ENCODE data around the gene TMEM259. TPM values are rescaled to one million over a fixed set of nuclear protein-coding genes. Genes with fewer than 3 reads are reported as not detected.

TMEM259 gene
- total and polyA plus RNA-seq, 2 donors (not counting 1 experiment from before 2014, with no cell fraction given): 373 to 607 TPM

- H3K9ac ChIP-seq (ENCODE audit: low read length): no peak overlapping the region
- 3% methylated on average over 72 of the region's 73 CpGs for WGBS (ENCODE audit: insufficient coverage)
- no peak overlapping the region for H3K27ac Mint-ChIP-seq
Observed at GRCh38 chr19:1000591-1001537, 20.1 kb downstream of the TMEM259 start.

More at GRCh38 chr19:1000591-1001537, 20.1 kb downstream of the TMEM259 start:
- intact Hi-C loops (cut with micrococcal nuclease): loop anchor here (1.0 kb wide), 2 partner anchors 17 to 80 kb away; partner anchors contain the start of gene WDR18
- TF ChIP-seq CTCF (IDR thresholded peaks at IDR 0.05) (no peak), EZH2 (IDR thresholded peaks at IDR 0.05; ENCODE audit: borderline replicate concordance, insufficient read depth, low read depth, low read length, poor library complexity, severe bottlenecking) (peak; percentile 37)
- peaks cover 0 to 64% (median 32%) of the 10 kb centered on the region in 4 experiments for H3K27me3 ChIP-seq (replicated peaks in 1 of 4; ENCODE audit: control extremely low read depth in 1 of 4, control insufficient read depth in 3 of 4, insufficient read depth in 4 of 4, low read length in 3 of 4)
- peaks cover 16% of the 10 kb centered on the region for H3K4me1 Mint-ChIP-seq
- H3K9me3 Mint-ChIP-seq (ENCODE audit: insufficient read depth): no peaks in the 10 kb centered on the region
- H3K4me3 ChIP-seq (ENCODE audit: control extremely low read depth in 1 of 5, extremely low read depth in 1 of 5, insufficient read depth in 1 of 5, low read depth in 2 of 5, low read length in 4 of 5): no peak overlapping the region
- CTCF ChIA-PET: interaction anchor here (0.6 to 1.2 kb wide), 7 partner anchors 13 to 104 kb away, joined by 3 read pairs; partner anchors contain the start of gene ABCA7
- no peaks in the 10 kb centered on the region for H3K36me3 ChIP-seq (replicated peaks in 1 of 2; ENCODE audit: control extremely low read depth in 1 of 2, control insufficient read depth in 1 of 2, extremely low read depth in 1 of 2, insufficient read depth in 2 of 2, low read length in 1 of 2)
- peaks cover 0 to 6% (median 0%) of the 10 kb centered on the region in 3 donors for H3K9me3 ChIP-seq (ENCODE audit: control extremely low read depth in 1 of 3, control insufficient read depth in 2 of 3, insufficient read depth in 1 of 3, low read length in 2 of 3)
- no peak overlapping the region for H3K27ac ChIP-seq (ENCODE audit: low read length in 2 of 2)
- peak overlapping the region; percentile 72 for H3K4me2 ChIP-seq (replicated peaks; ENCODE audit: low read depth, low read length, poor library complexity, severe bottlenecking)
- peaks cover 14% of the 10 kb centered on the region for H4K20me1 ChIP-seq (ENCODE audit: control insufficient read depth, insufficient read depth, low read length, poor library complexity, severe bottlenecking)
- H3K4me3 Mint-ChIP-seq: peak overlapping the region; percentile 59
- peaks cover 27% of the 10 kb centered on the region for H3K27me3 Mint-ChIP-seq
- H3K79me2 ChIP-seq (ENCODE audit: control insufficient read depth, insufficient read depth, low read length): no peaks in the 10 kb centered on the region
- no peak for DNase-seq
- no peak for ATAC-seq (ENCODE audit: low read depth)
- H2AFZ ChIP-seq (ENCODE audit: insufficient read depth, low read depth, low read length, poor library complexity, severe bottlenecking): no peak overlapping the region
- POLR2A ChIA-PET: interaction anchor here (1.3 kb wide), 1 partner anchor 103 kb away, joined by 3 read pairs; the partner anchor contains the start of gene GPX4
- peaks cover 21 to 22% of the 10 kb centered on the region in 2 donors for H3K4me1 ChIP-seq (ENCODE audit: control insufficient read depth in 2 of 2, insufficient read depth in 2 of 2, low read length in 2 of 2)
